Measurements from ENCODE around the gene MYO1E.
"Not testable (repeated sequence)": the region's sequence is repeated elsewhere in the genome, so short reads cannot be mapped to it uniquely, and the experiment has no call there.

Gene MYO1E

DNA sequence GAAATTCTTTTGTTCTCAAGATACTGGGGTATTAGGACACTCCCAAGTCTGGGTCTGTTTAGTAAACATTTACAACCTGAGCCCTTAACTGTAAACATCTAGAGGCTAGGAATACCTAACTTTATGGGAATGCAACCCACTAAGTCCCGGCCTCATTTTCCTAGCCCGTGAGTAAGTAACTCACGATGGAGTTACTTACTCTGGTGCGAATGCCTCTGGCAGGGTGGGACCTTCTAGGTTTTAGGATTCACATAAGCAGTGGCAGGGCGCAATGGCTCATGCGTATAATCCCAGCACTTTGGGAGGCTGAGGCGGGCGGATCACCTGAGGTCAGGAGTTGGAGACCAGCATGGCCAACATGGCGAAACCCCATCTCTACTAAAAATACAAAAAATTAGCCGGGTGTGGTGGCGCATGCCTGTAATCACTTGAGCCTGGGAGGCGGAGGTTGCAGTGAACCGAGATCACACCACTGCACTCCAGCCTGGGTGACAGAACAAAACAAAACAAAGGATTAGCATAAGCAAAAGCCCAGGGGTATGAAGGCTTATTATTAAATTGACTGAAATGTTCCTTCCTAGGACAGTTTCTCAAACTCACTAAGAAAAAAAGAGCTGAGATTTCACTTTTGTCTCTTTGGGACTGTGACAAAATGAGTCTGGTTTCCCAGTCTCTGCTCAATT, 14.7 kb upstream of the MYO1E start:
- DNase-seq: not testable (repeated sequence)

DNA sequence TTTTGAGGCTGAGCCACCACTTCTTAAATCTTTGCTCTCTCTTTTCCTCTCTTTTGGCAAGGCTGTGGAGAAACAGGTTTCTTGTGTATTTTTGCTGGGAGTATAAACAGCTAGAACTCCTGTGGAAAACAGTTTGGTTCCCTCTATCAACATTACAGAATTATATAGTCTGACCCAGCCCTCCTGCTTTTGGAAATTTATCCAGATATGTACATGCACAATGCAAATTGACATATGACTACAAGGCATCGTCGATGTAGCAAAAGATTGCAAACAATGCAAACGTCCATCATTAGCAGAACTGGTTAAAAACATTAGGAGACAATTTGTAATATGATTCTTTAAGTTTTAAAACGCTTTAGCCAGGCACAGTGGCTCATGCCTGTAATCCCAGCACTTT, 12.5 kb upstream of the MYO1E start:
- DNase-seq: no peak

DNA sequence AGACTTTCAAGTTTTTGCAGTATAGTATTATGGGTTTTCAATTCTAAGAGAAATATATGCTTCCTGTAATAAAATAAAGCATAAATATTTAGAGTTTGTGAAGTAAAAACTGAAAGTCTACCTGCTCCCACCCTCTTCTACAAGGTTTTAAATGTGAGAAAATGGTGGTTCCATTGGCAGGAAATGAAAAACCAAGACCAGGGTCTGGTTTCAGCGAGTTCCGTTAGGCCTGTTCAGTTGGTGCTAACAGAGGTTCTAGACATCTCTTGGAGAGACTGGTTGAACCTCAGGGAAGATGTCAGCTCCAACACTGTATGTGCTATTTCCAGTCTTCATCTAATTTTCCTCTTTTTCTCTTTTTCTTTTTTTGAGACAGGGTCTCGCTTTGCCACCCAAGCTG, 11.8 kb upstream of the MYO1E start:
- no peak for DNase-seq

DNA sequence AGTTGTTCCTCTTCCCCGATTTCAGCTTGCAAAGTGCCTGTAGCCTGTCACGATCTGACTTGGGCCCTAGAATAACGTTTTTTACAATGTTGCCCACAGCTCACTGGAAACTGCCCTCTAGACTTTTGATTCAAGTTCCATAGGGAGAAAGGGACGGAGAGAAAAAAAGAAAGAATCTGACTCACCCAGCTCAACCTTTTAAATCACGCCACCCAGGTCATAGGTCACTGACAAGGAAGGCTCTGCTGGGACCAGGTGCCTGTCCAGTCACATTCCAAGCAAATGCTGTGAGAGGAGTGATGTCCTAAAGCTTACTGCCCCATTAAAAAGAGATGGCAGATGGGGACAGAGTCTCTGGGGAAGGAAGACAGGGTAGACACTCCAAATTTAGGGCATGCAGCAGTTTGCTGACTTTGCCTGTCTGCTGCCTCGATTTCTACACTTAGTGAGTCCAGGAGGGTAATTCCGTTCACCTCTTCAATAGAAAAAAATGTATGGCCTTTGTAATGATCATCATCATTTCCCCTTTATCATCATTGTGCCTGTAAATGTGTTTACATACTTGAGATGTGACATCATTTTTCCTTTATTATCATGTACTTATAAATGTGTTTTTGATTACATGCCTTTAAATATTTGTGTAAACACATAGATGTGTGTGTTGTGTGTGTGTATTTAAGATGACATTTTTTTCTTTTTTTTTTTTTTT, 8.4 kb upstream of the MYO1E start:
- no peak for DNase-seq

DNA sequence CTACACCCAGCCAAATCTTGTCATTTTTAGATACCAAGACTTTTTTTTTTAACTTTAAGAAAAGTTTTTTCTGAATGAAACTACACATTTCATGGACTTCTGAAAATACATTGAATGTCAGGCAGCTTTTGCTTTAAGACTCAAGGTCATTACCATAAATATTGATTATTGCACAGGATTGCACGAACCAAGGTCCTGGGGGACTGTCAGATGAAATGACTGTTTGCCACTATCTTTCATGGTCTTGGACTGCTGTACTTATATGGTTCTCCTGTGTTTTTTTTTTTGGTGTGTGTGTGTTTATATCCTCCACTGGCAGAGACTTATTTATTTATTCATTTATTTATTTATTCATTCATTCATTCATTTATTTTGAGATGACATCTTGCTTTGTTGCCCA, 6.9 kb upstream of the MYO1E start:
- no peak for DNase-seq

DNA sequence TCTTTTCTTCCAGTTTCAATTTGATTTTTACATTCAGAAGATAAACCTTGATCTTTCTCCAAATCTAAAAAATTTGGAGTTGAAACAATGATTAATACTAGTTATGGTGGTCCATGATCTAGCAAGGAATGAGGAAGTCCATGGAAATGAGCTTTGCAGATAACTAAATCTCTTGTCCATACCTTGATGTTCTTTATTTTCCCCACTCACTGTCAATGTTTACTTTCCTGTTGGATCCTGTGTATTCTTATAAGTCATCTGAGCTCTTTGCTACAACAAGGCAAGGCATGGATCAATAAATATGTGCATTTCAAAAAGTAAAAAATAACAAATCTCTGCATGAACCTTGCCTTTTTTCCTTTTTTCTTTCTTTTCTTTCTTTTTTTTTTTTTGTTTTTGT, 6.2 kb upstream of the MYO1E start:
- no peak for DNase-seq

DNA sequence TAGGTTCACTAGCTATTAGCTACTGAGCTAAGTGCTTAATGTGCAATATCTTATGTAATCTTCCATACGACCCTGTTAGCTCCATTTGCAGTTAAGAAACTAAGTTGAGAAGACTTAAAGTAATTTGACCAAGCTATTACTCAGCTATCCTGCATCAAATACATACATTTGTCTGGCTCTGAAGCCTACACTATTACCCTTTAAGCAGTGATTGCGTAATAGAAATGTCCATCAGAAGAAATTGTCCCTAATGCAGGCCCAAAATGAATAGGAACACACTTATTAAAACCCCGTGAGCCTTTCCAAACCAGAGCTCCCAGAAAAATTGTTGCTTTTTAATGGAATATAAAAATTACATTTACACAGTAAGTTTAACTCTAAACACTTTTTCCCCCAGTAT, 5.3 kb upstream of the MYO1E start:
- no peak for DNase-seq

DNA sequence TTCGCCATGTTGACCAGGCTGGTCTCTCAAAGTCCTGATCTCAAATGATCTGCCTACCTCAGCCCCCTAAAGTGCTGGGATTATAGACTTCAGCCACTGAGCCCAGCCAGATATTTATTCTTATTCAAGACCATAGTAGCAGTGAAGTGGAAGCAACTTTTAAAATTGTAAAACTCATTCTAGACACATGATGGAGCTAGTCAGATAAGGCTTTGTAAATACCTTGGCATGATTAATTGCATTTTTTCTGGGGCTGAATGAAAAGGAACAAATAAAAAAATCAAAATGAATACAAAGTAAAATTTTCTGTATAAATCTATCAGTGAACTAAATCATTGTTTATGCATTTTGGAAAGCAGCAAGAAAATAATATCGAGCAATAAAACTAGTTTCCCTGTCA, 4.1 kb upstream of the MYO1E start:
- no peak for DNase-seq

DNA sequence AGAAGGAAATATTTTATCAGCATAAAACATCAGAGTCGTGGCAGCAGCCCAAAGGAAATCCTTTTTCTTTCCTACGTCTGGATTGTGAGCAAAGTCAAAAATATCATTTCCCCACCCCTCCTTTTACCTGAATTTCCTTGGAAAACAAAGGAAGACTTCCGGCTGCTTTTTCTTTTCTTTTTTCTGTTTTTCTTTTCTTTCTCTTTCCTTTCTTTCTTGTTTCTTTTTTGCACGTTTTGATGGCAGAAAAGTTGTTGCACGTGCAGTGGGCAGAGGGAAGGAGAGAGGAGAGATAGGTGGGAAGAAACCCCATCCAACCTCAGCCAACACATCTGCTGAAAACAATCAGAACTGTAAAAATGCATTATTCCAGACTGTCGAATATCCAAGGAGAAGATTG, 544 bp upstream of the MYO1E start:
- DNase-seq: no peak

DNA sequence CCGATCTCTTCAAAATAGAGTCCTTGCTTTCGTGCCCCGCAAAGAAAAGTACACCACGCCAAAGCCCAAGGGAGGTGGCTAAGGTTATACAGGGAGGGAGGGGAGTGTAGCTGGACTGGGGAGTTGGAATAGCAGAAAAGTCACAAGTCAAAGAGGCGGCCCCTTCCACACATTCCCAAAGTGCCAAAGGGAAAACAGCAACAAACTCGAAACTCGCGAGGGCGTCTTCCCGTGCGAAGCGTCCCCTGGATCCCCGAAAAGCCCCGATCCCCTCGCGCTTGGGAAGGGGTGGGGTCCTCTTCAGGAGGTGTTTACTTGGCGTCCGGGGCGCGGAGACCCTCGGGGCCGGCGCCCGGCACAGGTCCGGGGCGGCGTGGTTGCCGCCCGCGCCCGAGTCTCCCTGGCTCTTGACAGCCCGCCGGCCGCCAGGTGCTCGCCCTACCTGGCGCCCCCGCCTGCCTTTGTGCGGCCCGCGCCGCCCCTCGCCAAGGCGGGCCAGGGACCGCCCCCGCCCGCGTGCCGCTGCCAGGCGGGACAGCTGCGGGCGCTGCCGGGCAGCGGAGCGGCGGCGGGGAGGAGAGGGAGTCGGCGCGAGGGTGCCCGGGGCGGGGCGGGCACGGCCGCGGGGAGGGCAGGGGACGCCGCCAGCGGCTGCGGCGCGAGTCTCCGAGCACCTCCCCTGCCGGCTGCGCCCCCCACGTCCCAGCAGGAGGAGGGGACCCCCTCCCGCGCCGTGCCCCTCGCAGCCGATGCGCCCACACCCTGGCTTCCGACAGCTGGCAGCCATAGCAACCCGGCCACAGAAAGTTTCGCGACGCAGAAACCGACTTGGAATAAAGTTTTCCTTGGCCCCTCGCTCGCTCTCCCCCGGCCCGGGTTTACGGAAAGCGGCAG, 966 bp downstream of the MYO1E start:
- peak in 1 of 2 experiments; percentile 25 for DNase-seq

DNA sequence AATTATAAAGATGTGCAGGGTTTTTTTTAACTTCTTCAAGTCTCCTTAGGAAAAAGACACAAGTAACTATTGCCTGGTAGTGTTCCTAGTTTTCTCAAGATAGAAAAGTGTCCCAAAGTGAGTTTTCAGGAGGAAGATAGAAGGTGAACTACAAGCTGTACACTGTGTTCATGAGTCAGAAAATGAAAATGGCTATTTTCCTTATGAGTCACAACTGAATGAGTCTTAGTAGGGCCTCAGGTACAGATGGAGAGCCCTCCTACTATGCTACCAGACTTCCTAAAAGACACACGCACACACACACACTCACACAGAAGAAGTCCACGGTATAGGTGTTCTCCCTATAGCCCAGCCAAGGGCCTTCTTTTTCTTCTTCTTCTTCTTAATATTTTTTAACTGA, 3.1 kb downstream of the MYO1E start:
- DNase-seq: no peak

DNA sequence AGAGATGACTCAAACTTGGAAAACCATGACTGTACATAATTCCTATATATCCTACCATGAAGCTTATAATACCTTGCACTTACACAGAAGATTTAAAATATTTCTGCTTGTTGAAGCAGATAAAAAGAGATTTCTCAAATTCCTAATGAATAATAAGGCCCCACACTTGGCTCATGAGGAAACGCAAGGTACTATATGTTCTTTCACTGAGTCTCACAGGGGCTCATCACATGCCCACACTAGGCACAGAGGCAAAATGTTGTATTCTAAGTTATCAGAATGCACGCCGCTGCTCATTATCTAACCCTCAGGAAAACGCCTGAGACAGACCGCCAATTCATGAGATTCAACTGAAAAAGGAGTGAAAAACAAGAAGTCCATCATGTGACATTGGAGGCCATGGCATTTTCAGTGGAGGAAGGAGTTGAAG, 5.6 kb downstream of the MYO1E start:
- DNase-seq: no peak

DNA sequence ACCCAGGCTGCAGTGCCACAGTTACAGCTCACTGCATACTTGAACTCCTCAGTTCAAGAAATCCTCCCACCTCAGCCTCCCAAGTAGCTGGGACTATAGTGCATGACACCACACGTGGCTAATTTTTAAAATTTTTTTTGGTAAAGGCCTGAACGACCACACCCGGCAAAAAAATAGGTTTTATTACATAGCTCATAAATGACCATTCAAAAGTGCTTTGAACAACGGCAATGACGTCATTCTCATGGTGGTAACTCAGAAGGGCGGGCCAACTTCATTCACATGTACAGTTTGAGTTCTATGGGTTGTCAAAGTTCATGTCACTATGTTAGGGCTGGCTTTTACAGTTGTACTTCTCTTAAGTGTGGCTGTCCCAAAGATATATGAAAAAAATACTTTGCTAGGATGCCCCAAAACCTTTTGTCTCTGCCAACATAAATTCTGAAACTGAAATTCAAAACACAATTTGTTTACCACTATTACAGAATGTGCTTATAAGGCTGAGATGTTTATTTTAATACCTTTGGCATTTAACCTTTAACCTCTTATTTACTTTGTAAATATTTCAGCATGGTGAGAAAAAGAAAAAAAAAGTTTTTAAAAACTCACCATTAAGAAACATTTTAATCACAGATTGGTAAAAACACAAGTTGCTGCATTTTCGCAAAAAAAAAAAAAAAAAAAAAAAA, 6.2 kb downstream of the MYO1E start:
- DNase-seq: no peak

DNA sequence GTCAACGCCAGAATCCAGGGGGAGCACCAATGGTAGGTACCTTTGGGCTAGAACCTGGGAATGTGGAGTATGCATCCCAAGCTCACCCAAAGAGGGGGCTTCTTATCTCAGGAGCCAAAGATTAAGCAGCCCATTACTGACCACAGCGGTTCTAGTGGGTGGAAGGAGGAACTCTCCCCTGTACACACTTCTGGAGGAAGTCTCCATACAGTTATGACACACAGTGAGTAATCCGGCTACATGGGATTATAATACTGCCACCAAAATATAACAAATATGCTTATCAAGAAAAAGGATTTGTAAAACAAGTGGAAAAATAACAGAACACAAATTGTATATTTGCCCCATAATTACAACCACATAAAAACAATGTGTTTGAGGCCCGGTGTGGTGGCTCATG, 8.4 kb downstream of the MYO1E start:
- no peak for DNase-seq

DNA sequence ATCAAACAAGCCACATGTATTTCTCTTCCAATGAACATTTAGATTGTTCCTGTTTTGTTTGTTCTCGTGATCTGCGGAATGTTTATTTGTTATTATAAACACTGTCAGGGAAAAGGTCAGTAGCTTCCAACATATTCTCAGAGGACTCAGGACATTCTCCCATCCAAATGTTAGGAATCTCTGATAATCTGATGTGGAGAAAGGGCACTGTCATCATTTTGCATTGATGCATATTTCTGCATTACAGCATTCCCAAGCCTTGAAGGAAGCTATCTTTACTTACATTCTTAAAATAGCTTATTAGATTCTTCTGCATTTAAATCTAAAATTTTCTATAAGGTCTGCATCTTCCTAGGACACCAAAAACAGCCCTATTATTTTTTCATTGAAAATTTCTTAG, 10.3 kb downstream of the MYO1E start:
- DNase-seq: no peak

DNA sequence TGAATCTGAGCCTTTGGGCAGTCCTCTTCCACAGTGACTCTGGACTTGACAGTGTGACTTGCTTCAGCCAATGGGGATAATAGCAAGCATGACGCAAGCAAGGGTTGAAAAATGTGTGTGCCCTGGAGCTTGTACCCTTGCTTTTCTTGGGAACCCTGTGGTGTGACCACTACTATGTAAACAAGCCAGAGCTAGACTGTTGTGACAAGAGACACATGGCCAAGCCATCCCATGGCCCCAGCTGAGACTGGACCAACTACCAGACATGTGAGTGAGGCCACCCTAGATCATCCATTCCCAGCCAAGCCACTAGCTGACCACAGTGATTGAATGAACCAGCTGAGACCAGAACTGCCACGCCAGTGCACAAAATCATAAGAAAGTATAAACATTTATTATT, 11.8 kb downstream of the MYO1E start:
- DNase-seq: no peak

DNA sequence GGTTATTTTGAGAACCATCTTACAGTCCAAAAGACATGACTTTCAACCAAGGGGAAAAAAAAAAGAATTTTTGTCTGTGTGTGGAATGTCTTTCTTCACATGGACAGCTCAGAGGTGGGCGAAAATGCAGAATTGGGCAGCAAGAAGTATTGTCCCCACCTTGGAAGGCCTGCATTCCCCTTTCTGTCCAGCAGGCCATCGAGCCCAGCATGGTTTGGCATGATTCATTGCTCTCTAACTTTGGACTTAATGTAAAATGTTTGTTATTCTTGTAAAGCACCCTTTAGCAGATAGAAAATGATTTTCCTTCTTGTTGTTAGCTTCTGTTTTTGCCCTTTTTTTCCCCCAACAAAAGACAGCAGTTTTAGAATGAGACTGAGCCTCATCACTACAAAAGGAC, 12.4 kb downstream of the MYO1E start:
- DNase-seq: no peak

DNA sequence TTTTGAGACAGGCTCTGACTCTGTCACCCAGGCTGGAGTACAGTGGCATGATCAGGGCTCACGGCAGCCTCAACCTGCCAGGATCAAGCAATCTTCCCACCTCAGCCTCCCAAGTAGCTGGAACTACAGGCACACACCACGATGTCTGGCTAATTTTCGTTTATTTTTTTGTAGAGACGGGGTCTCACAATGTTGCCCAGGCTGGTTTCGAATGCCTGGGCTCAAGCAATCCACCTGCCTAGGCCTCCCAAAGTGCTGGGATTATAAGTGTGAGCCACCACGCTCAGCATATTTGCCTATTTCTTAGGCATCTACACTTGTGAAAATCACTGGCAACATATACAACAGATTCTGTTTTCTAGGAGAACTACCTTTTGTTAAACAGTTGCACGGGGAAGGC, 16.9 kb downstream of the MYO1E start:
- DNase-seq: no peak

DNA sequence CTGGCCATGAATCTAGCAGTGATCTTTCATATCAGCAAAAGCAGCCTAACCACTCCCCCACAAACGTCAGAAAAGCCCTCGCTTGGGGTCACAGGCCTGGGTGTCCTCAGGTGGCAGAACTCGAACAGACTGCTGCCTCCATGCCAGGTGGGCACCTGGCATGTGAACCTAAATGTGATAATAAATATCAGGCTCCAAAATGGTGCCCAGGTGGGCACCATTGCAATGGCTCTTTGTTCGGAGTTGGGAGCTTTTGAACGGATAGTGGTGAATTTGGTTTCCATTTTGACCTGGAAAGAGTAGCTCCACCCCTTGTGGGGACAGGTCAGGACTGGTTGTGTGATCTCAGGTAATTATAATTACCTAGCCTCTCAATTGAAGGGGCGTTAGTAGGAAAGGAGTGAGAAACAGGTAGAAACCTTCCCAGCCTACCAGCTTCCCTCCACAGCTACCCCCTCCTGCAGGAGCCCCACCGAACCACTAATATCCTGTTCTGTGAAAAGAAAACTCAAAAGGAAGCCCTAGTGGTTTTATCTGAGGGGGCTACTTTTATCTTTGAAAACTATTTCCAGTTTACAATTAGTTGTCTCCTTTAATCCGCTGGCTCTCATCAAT, 18.1 kb downstream of the MYO1E start:
- DNase-seq: no peak

DNA sequence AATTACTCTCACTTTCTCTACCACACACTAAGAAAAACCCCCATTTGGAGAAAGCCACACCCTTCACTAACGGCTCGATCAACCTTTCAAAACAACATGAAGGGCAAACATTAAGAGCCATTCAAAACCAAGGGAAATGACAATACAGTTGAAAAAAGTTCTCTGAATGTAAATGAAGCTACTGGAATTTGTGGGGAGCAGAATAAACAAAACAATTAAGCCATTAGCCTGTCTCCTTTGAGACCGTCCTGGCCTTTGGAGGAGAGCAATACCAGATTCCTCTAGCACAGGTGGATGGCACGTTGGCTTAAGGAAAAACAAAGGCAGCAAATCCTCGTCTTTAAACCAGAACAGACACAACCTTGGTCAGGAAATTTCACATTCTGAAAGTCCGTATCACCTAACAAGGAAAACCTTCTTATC, 18.7 kb downstream of the MYO1E start:
- DNase-seq: no peak

DNA sequence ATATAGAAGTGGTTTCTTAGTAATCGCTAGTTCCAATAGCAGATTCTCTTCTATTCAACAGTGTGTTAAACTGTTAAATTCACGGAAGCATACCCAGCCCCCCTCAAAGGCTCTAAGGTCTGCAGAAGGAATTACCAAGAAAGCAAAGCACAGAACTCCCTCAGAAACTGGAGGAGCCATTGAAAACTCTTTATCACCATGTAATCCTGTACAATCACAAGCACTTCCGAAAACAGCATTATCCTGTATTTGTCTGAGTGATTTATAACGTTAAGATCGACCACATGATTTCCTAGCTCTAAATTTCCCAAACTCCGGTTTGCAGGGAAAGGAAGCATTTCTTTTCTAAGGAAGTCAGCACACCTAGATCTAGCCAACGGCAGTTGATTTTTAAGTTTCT, 20.0 kb downstream of the MYO1E start:
- DNase-seq: no peak

DNA sequence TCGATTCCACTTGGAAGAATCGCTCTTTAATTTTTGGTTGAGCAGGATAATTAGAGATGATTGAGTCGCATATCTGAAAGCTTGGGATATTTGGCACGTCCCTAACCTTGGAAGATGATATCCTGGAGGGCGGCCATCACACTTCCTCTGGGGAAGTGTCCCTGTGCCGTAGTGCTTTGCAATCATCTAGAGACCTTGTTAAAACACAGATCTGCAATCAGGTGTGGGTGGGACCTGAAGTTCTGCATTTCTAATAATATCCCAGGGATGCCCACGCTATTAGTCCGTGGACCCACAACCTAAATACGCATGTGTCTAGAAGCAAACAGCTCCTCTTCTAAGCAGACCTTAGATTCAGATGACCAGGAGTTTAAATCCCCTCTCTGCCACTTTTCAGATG, 20.5 kb downstream of the MYO1E start:
- DNase-seq: no peak

DNA sequence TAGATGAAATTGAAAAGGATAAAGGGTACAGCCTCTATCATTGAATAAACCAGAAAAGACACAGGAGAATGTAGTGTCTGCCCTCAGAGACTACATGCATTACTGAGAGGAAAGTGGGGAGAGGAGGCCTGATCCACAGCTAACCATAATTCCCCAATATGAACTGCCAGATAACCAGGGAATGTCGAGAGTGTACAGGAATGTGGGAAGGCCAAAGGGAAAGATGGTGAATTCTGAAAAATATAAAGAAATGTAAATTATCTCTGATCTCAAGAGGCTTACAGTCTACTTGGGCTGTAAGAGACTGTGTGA, 22.3 kb downstream of the MYO1E start:
- DNase-seq: no peak

Data from activated T-cell treated with anti-CD3 and anti-CD28 coated beads, Interleukin-2, amount 50 U/mL, for 48 hours (primary cell).